ENCODE data around the gene GJC3.

- TF ChIP-seq CTCF (IDR thresholded peaks at IDR 0.05) (peak in 3 of 4 experiments; percentile 20 to 51 (median 42)), POLR2A (IDR thresholded peaks at IDR 0.05) (peak; percentile 76)
Measured at GRCh38 chr7:99918959-99919813, 10.2 kb downstream of the GJC3 start, which contains the start of gene TRIM4.
